ENCODE measurements around the gene RAP1A.

- TF ChIP-seq ARNT (IDR thresholded peaks at IDR 0.05) (no peak), BHLHE40 (IDR thresholded peaks at IDR 0.05; ENCODE audit: borderline replicate concordance) (no peak), SP1 (IDR thresholded peaks at IDR 0.05) (no peak), ZNF384 (IDR thresholded peaks at IDR 0.05) (no peak), L3MBTL2 (conservative IDR thresholded peaks at IDR 0.05) (no peak)
These were observed 127.7 kb downstream of the RAP1A start for GRCh38 chr1:111747282-111747734.

Measured in HEK293T (cell line).